Stimulated activated CD8-positive, alpha-beta memory T cell treated with anti-CD3 and anti-CD28 coated beads, Interleukin-15, amount 100 ng/mL, for 24 hours (primary cell): ENCODE data around the gene PYCR2.
A peak's percentile ranks its signal among the peaks of the same experiment; 100 is the strongest.
"Not testable (repeated sequence)": the region's sequence is repeated elsewhere in the genome, so short reads cannot be mapped to it uniquely, and the experiment has no call there.

Experiments used
- DNase-seq: peaks from one replicate; pipeline ENCODE4 v3.0.0-alpha.2; 2020; ENCODE audit warnings: low read depth

The PYCR2 gene

DNA sequence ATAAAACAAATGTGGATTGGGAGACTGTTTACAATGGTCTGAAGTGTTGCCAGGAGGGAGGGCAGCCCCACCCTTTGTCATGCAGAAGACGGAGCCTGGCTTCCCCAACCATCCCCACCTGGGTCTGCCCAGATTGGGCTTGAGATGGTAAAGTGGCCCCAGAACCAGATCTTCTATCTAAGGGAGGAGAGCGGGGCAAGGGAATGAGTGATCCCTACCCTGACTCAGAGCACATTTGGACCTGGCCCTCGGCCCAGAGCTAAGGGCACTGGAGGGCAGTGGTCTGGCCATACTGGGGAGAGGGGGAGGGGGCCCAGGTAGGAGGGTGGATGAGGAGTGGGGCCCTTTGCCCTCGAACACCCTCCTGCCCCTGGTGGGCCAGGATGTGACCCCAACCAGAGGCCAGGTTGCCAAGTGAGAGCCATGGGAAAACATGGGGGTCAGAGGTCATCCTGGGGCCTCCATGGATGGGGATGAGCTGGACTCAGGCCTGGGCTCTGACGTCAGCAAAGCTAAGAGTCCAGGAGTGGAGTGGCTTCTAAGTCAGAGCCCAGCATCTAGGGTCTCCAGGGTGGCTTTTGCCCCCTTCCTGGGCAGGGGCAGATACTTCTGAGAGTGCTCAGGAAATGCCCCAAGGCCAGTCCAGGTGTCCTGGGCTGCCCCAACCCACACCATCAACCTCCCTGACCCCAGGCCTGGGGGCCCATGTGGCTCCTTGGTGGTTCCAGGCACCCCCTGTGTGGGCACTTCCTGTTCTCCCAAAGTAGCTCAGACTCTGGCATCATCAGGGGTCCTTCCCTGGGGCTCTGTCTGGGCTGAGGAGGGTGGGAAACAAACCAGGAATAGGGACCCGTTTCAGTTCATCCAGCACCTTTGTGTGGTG, 33.5 kb downstream of the PYCR2 start:
- no peak for DNase-seq

DNA sequence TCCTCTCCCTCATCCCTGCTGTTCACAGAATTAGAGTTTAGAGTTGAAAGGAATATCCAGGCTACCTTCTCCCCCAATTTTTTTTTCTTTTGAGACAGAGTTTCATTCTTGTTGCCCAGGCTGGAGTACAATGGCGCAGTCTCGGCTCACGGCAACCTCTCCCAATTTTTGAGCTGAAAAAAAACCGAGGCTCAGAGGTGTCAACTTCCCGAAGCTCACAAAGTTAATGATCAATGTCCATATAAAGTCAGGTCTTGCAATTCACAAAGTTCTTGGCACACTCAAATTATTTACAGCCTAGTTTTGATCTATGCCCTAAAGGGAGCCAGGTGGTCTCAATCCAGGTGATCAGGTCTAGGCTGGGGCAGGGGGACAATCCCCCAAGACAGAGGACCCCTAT, 34.3 kb downstream of the PYCR2 start:
- no peak for DNase-seq

DNA sequence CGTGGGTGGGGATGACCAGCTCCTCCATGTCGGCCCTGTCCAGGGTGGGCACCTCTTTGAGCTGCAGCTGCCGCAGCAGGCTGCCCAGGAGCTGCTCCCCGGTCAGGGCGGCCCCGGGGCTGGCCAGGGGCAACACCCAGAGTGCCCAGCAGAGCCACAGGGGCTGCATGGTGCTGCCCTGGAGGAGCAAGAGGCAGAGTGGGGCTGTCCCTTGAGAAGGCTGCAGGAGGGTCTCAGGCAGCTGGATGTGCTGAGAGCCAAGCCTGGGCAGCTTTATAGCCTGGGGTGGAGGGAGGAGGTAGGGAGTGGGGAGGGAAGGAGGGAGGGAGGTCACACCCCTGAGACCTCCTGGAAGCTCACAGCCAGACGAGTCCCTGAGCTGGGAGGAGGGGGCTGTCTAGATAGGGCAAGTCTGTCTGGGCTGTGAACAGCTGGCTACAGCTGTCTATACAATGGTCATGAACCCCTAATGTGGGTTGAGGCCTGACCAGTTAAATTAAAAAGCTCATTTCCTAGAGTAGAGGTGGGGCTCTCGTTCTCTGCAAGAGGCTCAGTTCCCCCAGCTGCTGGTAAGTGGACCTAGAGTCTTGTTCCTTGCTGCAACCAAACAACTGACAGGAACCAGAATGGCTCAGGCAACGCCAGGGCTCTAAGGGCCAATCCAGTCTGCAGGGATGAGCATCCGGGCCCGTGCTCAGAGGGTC, 35.0 kb downstream of the PYCR2 start, which contains the start of gene LEFTY1:
TSS of gene LEFTY1 (minus strand) at position 249 of the 704 bp plus-strand sequence. CDS start at position 169, 80 bp downstream.
- no peak for DNase-seq

DNA sequence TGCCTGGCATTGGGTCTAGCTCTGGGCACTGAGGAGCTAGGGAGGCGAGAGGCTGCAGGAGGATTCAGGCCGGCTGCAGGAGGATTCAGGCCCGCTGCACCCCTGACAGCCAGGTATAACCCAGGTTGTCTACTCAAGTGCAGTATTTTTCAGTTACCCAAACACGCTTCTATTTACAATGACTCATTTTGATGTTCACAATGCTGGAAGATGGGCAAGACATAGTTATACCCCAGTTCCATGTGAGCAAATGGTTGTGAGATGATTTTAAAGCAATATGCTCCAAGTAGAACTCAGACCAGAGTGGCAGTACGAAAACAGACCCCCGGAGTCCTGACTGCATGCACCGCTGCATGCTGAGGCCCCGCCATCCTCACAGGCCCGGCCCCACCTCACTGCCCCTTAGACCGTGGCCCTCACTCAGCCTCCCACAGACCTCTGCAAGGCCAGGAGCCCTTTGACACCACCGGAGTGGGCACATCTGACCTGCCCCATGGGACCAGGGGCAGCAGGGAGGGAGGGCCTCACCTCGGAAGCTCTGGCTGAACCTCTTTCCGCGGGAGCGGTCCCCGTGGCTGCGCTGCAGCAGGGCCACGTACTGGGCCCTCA, 35.7 kb downstream of the PYCR2 start:
- DNase-seq, result no peak

DNA sequence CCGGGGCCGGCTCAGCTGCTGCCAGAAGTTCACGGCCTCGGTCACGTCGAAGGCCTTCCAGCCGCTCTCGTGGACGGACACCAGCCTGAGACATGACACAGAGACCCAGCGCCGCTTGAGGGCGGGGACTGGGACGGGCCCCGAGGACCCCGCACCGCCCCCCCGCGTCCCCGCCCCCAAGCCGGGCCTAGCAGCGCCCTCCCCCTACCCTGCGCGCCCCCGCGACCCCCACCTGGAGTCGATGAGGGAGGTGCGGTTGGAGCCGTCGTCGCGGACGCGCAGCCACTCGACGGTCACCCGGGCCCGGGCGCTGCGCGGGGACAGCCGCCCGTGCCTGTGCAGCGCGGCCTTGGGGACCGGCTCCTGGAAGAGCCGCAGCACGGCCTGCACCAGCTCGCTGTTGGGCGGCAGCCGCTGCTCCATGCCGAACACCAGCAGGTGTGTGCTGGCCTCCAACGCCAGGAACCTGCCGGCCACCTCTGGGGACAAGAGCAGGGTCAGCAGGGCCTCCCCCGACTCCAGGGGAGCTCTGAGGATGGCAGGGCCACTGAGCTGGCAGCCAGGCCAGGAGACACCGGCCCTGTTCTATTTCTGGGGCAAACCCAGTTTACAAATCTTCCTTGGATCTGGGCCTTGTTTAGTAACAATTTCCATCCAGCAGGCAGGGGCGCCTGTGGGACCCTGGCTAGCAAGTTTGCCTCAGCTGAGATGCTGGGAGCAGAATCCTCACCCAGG, 36.3 kb downstream of the PYCR2 start:
- not testable (repeated sequence) for DNase-seq

GRCh38 chr1:225887030-225887314, 37.1 kb downstream of the PYCR2 start:
- DNase-seq, result no peak

DNA sequence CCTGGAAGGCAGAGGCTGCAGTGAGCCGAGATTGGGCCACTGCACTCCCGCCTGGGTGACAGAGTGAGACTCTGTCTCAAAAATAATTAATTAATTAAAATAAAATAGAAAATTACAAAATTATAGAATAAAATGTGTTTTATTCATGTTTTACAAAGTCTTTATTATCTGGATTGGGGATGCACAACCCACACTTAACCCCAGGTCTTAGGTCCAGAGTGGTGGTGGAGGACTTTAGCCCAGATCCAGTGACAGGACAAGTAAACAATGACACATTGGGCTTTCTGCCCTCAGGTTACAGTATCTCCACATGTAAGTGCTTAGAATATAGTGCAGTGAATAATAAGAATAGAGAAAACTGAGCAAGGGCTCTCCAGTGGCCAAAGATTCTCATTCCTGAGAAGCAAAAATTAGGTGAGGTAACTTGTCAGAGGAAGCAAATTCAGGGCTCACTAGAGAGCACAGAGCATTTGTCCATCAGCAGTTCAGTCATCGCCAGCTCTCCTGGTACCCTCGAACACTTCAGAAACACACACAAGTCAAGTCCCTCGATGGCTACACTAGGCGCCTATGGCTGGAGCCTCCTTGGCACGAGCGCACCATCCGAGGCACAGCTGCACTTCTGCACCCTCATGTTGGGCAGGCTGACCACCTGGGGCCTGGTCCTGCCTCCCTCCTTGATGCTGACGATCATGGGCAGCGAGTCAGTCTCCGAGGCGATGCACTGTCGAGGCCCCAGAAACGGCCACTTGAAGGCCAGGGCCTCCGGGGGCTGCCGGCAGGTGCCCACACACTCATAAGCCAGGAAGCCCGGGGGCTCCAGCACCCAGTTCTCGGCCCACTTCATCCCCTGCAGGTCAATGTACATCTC, 37.7 kb downstream of the PYCR2 start:
- DNase-seq, result no peak

- DNase-seq, result no peak
Measured at GRCh38 chr1:225885336-225885735, 38.7 kb downstream of the PYCR2 start.

GRCh38 chr1:225883616-225884265, 40.3 kb downstream of the PYCR2 start:
- DNase-seq, result no peak

- peak; percentile 25 for DNase-seq
Measured at GRCh38 chr1:225882694-225883615, 41.1 kb downstream of the PYCR2 start.

- DNase-seq, result peak; percentile 67
Measured at GRCh38 chr1:225881959-225882693, 41.9 kb downstream of the PYCR2 start, which contains the start of gene TMEM63A. TSS of gene TMEM63A (minus strand) at chr1:225882380. CDS start at chr1:225877580, 4,800 bp downstream.

DNA sequence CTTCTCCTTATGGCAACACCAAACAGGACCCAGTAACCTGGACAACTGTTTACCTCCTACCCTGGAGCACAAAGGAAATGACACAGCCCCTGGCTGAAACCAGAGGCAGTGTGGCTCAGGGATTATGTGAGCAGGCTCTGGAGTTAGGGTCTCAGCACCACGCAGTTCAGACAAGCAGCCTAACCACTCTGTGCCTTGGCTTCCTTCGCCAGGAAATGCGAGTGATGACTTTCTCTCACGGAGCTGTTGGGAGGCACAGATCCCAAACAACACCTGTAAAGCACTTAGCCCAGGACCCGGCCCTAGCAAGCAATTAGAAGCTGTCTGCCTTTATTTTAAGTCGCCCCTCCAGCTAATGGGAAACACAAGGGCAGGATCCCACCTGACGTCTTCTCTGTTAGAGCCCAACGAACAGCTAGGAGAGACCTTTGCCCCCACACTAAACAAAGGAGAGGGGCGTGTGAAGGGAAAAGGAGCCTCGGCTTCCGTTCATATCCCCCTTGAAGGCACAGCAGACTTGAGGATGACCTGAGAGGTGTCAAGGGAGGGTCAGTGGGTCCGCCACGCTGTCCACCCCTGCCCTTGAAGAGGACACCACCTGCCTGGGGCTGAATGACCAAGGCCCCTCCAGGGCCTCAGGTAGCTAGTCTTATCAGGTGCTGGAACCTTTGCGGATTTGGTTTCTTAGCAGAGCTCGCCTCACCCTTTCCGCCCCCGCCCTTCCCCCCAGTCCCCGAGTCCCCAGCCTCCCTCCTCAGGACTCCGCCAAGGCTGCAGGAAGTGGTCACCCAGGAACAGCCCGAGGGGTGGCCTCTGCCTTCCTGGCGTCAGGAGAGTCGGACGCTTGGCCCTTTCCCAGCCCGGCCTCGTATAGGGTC, 42.7 kb downstream of the PYCR2 start:
- DNase-seq, result no peak

GRCh38 chr1:225880636-225881035, 43.4 kb downstream of the PYCR2 start:
- no peak for DNase-seq

DNA sequence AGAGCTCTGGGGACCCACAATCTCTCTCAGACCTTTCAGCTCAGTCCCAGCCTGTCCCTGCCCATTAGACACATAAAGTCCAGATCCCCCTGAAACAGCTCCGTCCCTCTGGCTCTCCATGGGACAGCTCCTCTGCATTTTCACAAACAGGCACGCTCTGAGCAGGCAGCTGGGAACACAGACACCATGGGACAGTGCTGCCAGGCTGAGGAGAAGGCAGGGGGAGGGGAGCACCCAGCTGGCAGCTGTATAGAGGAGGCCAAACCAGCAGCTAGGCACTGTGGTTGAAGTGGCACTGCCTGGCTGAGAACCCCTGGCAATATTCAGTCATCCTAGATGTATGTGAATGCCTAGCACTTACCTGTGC, 43.8 kb downstream of the PYCR2 start:
- no peak for DNase-seq

DNA sequence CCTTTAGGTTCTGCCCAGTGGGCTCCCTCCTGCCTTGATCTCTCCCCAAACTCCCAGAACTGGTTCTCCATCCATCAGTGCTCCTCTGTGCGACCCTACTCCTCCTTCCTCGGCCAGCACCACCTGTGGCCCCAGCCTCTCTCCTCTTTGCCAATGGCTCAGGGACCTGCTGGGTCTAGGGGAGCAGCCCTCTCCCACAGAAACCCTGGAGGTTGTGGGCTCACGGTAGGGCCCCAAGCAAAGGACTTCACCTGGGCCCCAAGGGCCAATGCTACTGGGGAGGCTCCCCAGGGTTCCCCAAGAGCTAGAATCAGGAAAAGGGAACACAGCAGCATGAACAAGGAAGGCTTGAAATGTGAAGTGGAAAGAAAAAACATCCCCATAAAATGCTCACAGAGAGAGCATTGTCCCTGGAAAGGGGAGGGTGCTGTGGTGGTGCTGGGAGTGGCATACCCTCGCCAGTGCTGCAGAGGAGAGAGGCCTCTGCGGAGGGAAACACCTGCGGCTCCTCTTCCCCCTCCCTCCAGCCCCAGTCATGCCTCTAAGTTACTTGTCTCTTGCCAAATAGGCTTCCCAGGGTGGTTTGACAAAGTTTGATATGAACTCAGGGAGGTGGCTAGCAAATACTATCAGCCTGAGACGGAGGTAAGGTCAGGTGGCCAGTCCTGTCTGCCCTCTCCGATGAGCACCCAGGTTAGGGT, 44.4 kb downstream of the PYCR2 start:
- no peak for DNase-seq

DNA sequence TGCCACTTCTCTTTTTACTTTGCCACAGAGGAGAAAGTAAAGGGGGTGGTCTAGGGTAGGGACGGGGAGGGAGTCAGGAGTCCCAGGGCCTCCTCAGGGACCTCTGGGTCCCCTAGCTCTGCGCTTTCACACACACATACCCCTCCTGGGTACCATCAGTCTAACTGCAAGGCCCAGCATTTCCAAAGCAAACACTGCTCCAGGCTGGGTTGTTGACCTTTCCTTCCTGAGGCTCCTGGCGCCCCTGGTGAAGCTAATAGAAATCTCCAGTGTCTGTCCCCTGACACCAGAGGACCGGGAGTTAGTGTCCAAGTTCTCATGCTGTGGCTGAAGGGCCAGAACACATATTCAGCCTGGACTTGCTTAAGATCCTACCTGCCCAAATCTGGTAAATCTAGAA, 45.8 kb downstream of the PYCR2 start:
- no peak for DNase-seq

GRCh38 chr1:225877580-225877979, 46.5 kb downstream of the PYCR2 start:
- DNase-seq, result no peak
